Neuronal stem cell (in vitro differentiated cells): ENCODE measurements around the gene NTF4.
"Not testable (repeated sequence)": the region's sequence is repeated elsewhere in the genome, so short reads cannot be mapped to it uniquely, and the experiment has no call there.

ENCODE experiments used
- DNase-seq: peaks from one replicate; pipeline ENCODE4 v3.0.0-alpha.2; 2013; ENCODE audit warnings: low spot score
- H2AFZ ChIP-seq: one replicate; pipeline ENCODE4 v1.6.1; 2013; ENCODE audit warnings: mild to moderate bottlenecking, low read length, inconsistent platforms
- H2AK5ac ChIP-seq: 2 replicates; pipeline ENCODE4 v1.6.1; 2013; ENCODE audit warnings: low read depth, mild to moderate bottlenecking, inconsistent platforms, low read length, moderate library complexity, mixed read lengths
- H2BK120ac ChIP-seq: 2 replicates; pipeline ENCODE4 v1.6.1; 2013; ENCODE audit warnings: low read depth, mild to moderate bottlenecking, inconsistent platforms, low read length, moderate library complexity, mixed read lengths
- H2BK12ac ChIP-seq: one replicate; pipeline ENCODE4 v1.6.1; 2013; ENCODE audit warnings: low read length, inconsistent platforms
- H2BK15ac ChIP-seq: 2 replicates; pipeline ENCODE4 v1.6.1; 2013; ENCODE audit warnings: mild to moderate bottlenecking, low read length, inconsistent platforms, mixed read lengths
- H2BK5ac ChIP-seq: one replicate; pipeline ENCODE4 v1.6.1; 2013; ENCODE audit warnings: inconsistent platforms, mild to moderate bottlenecking, low read length, moderate library complexity
- H3K14ac ChIP-seq: one replicate; pipeline ENCODE4 v1.6.1; 2013; ENCODE audit warnings: low read length, inconsistent platforms
- H3K18ac ChIP-seq: 2 replicates; pipeline ENCODE4 v1.6.1; 2013; ENCODE audit warnings: low read length, inconsistent platforms
- H3K23ac ChIP-seq: 2 replicates; pipeline ENCODE4 v1.6.1; 2013; ENCODE audit warnings: low read depth, mild to moderate bottlenecking, mixed read lengths, low read length, inconsistent platforms; ENCODE audit not compliant: poor library complexity
- H3K27ac ChIP-seq: replicated peaks from 3 replicates; pipeline ENCODE4 v1.5.1; 2013; ENCODE audit warnings: low read length, inconsistent platforms
- H3K27me3 ChIP-seq, 3 experiments: 2 replicates each; pipeline ENCODE4 v1.6.1; 2013; ENCODE audit warnings: low read length in 3 of 3, mild to moderate bottlenecking in 2 of 3, inconsistent platforms in 1 of 3, low read depth in 1 of 3, mixed read lengths in 1 of 3, moderate library complexity in 1 of 3; ENCODE audit not compliant: control insufficient read depth in 3 of 3, insufficient read depth in 3 of 3
- H3K36me3 ChIP-seq, 2 donors: replicated peaks in 1 of 2; 2 replicates each; pipeline ENCODE4 v1.6.1; 2013; ENCODE audit warnings: low read length in 2 of 2; ENCODE audit not compliant: control insufficient read depth in 2 of 2, insufficient read depth in 2 of 2
- H3K4ac ChIP-seq: 2 replicates; pipeline ENCODE4 v1.6.1; 2013; ENCODE audit warnings: inconsistent platforms, mild to moderate bottlenecking, low read length, moderate library complexity
- H3K4me1 ChIP-seq, 2 donors: 1 replicate in 1 of 2; 2 replicates in 1 of 2; pipeline ENCODE4 v1.6.1; 2013; ENCODE audit warnings: low read length in 2 of 2, low read depth in 1 of 2; ENCODE audit not compliant: control insufficient read depth in 2 of 2, insufficient read depth in 1 of 2
- H3K4me2 ChIP-seq: one replicate; pipeline ENCODE4 v1.6.1; 2013; ENCODE audit warnings: mild to moderate bottlenecking, low read length, inconsistent platforms; ENCODE audit not compliant: insufficient read depth, poor library complexity, severe bottlenecking
- H3K4me3 ChIP-seq, 2 donors: 2 replicates each; pipeline ENCODE4 v1.5.1; 2013; ENCODE audit warnings: low read length in 2 of 2, mild to moderate bottlenecking in 2 of 2, inconsistent platforms in 1 of 2, moderate library complexity in 1 of 2
- H3K79me1 ChIP-seq: one replicate; pipeline ENCODE4 v1.6.1; 2013; ENCODE audit warnings: low read depth, mild to moderate bottlenecking, inconsistent platforms, low read length, moderate library complexity
- H3K9ac ChIP-seq: one replicate; pipeline ENCODE4 v1.6.1; 2013; ENCODE audit warnings: mild to moderate bottlenecking, low read depth, low read length, inconsistent platforms; ENCODE audit not compliant: poor library complexity
- H3K9me3 ChIP-seq, 2 donors: replicated peaks in 1 of 2; 2 replicates each; pipeline versions ENCODE3 to v1.6.1; 2013; ENCODE audit warnings: low read length in 2 of 2, mild to moderate bottlenecking in 2 of 2, inconsistent platforms in 1 of 2, low read depth in 1 of 2, mixed read lengths in 1 of 2, moderate library complexity in 1 of 2; ENCODE audit not compliant: control insufficient read depth in 2 of 2, insufficient read depth in 1 of 2
- H4K8ac ChIP-seq: one replicate; pipeline ENCODE4 v1.6.1; 2013; ENCODE audit warnings: low read depth, mild to moderate bottlenecking, inconsistent platforms, low read length, moderate library complexity
- H4K91ac ChIP-seq: one replicate; pipeline ENCODE4 v1.6.1; 2013; ENCODE audit warnings: low read length, low read depth, mild to moderate bottlenecking, inconsistent platforms; ENCODE audit not compliant: poor library complexity
- WGBS, 2 donors: extraction: QIAGEN DNeasy Blood & Tissue Kit; methylation state at CpG; one replicate each; pipeline ENCODE4 v1.1.7; 2013; ENCODE audit warnings: missing lambda C conversion rate in 2 of 2, mixed read lengths in 1 of 2; ENCODE audit not compliant: insufficient read length in 2 of 2, insufficient replicate concordance in 1 of 2; ENCODE audit errors: extremely low coverage in 2 of 2; 5-methylcytosine and 5-hydroxymethylcytosine counted together

Gene NTF4

DNA sequence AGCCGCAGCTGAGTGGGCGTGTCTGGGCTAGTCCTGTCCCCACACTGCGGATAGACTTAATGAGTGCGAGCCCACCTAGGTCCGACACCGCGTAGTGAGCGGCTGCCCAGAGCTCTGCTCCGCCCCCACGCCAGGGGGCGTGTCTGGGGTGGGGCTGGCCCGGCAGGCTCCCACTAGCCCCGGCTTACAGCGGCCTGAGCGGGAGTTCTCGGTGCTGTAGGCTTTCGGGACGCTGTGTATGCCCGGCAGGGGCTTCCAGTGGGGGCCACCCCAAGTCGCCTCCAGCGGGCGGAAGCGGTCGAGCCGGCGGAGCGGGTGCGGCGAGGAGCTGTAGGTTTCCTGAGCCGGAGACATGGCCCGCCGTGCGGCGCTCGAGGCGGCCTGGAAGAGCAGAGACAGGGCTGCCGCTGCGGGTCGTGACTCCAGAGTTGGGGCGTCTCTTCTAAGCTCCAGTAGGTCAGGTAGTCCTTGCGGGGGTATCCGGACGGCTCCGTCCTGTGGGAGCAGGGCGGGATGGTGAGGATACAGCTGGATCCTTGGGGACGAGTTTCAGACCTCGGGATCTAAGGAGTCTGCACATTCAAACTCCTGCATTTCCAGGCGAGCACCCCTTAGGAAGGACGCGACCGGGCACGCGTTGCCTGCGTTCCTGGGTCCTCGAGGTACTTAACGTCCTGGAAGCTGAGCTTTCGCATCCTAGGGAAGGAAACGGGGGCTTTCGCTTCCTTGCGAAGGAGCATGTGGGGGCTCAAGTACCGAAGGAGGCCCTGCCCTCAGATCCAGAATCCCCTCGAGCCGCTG is 8.3 kb downstream of the NTF4 start:
- Histone ChIP-seq H3K9ac (peak overlapping the region; percentile 50), H2AFZ (peak overlapping the region; percentile 98), H3K18ac (peak overlapping the region; percentile 95), H3K27me3 (peaks cover 8 to 62% (median 39%) of the 10 kb centered on the region in 3 experiments), H3K4me1 (peaks cover 9 to 17% of the 10 kb centered on the region in 2 donors), H3K79me1 (no peaks in the 10 kb centered on the region), H3K23ac (peak overlapping the region; percentile 85), H3K4ac (no peak overlapping the region), H3K4me3 (peak overlapping the region; percentile 49 to 76), H2BK5ac (no peak overlapping the region), H3K27ac (no peak overlapping the region), H4K91ac (no peak overlapping the region), H3K4me2 (peak overlapping the region; percentile 97), H2AK5ac (no peak overlapping the region), H4K8ac (no peak overlapping the region), H3K9me3 (no peaks in the 10 kb centered on the region), H2BK12ac (peak overlapping the region; percentile 84), H3K36me3 (no peaks in the 10 kb centered on the region), H2BK120ac (no peak overlapping the region), H2BK15ac (peak overlapping the region; percentile 81), H3K14ac (peak overlapping the region; percentile 31)
- DNase-seq: peak; percentile 65
- WGBS, 2 donors: no CpG with 5 or more reads among the region's 63 CpGs

- not testable (repeated sequence) for H3K79me1 ChIP-seq, H3K14ac ChIP-seq, H2BK12ac ChIP-seq, H3K9ac ChIP-seq, H3K23ac ChIP-seq, H4K91ac ChIP-seq, H3K4me3 ChIP-seq, H2AFZ ChIP-seq, H2BK15ac ChIP-seq, H3K27me3 ChIP-seq, H2BK120ac ChIP-seq, DNase-seq, H2AK5ac ChIP-seq, H3K4me2 ChIP-seq, H3K36me3 ChIP-seq, H3K18ac ChIP-seq, H3K4me1 ChIP-seq, H2BK5ac ChIP-seq, H3K27ac ChIP-seq, H3K4ac ChIP-seq, H4K8ac ChIP-seq, H3K9me3 ChIP-seq
- no CpG with 5 or more reads among the region's 24 CpGs for WGBS, 2 donors
Observed at GRCh38 chr19:49050376-49051033, 14.1 kb downstream of the NTF4 start.

- not testable (repeated sequence) for H3K27me3 ChIP-seq, H3K36me3 ChIP-seq, H3K23ac ChIP-seq, H3K79me1 ChIP-seq, H3K14ac ChIP-seq, H3K4me1 ChIP-seq, H3K4ac ChIP-seq, H3K9me3 ChIP-seq, H2BK120ac ChIP-seq, H2AFZ ChIP-seq, H2BK5ac ChIP-seq, H3K27ac ChIP-seq, H3K9ac ChIP-seq, H3K18ac ChIP-seq, H3K4me2 ChIP-seq, DNase-seq, H4K91ac ChIP-seq, H2BK15ac ChIP-seq, H2AK5ac ChIP-seq, H4K8ac ChIP-seq, H3K4me3 ChIP-seq, H2BK12ac ChIP-seq
- WGBS, 2 donors: no CpG with 5 or more reads among the region's 4 CpGs
Observed at GRCh38 chr19:49049834-49050233, 14.8 kb downstream of the NTF4 start.

GRCh38 chr19:49049011-49049410 is 15.6 kb downstream of the NTF4 start, which contains the start of gene CGB8:
Gene CGB8, minus strand, starts transcription at chr19:49049111. Its CDS starts 372 bp downstream, at chr19:49048739.
- not testable (repeated sequence) for H3K4me3 ChIP-seq, H2BK12ac ChIP-seq, H3K14ac ChIP-seq, H2BK15ac ChIP-seq, H3K9me3 ChIP-seq, H3K27ac ChIP-seq, H2BK5ac ChIP-seq, H3K79me1 ChIP-seq, H3K27me3 ChIP-seq, H2AFZ ChIP-seq, H3K18ac ChIP-seq, H3K23ac ChIP-seq, H3K4me1 ChIP-seq, H2AK5ac ChIP-seq, H3K9ac ChIP-seq, H4K8ac ChIP-seq, H3K4ac ChIP-seq, H4K91ac ChIP-seq, H2BK120ac ChIP-seq, H3K4me2 ChIP-seq, DNase-seq, H3K36me3 ChIP-seq
- no CpG with 5 or more reads among the region's 12 CpGs for WGBS, 2 donors
